SK-N-SH (cell line): ENCODE data around the gene ANKRD40.

Experiments
- NFIC ChIP-seq: IDR thresholded peaks from 2 replicates; pipeline ENCODE4 v1.4.0; 2012; ENCODE audit warnings: borderline replicate concordance
- TAF1 ChIP-seq: IDR thresholded peaks from 2 replicates; pipeline ENCODE4 v1.6.1; 2012; ENCODE audit warnings: low read depth, mild to moderate bottlenecking, low read length, moderate library complexity, borderline replicate concordance
- TF ChIP-seq, protein P1 (sequence below): IDR thresholded peaks from 2 replicates; pipeline ENCODE4 v1.4.0; 2012; ENCODE audit warnings: low read depth
- TF ChIP-seq, protein P2 (sequence below): fragments of 200-600 bp; sonication (generic); IDR thresholded peaks from 2 replicates; pipeline ENCODE4 v1.6.1; 2017; ENCODE audit warnings: antibody characterized with exemption, mild to moderate bottlenecking, moderate library complexity

DNA sequence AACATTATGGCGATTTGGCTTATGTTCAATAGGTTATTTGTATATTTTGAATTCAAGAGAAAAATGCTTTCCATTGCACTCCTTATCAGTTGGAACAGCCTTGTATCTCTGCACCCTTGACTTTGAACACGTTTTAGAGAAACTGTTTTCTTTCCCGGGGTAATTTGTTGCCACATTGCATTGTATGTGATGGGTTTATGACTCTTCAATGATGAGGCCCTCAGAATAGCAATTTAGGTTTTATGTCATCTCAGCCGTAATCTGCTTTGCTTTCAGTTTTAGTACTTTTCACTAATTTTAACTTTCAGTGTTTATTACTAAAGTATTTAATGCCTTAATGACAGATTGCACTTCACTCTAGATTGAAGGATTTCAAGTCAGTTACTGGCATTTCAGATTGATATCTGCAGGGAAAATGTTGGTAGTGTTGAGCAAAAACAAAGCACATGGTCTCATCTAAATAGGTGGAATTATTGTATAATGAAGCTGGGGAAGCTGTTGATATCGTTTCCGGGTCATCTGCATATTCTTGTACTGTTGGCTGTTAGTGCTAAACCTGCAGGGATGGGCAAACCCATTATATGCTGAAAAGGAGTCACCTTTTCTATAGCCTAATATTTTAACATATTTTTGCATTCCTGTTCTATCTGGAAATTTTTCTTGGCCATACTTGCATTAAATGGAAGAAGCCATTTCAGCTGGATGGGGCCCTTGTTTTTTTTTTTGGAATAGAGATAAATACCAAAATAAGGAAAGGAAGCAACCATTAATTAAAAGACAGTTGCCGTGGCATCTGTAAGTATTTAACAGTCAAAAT, 13.7 kb upstream of the ANKRD40 start:
- TF ChIP-seq, protein P1, sequence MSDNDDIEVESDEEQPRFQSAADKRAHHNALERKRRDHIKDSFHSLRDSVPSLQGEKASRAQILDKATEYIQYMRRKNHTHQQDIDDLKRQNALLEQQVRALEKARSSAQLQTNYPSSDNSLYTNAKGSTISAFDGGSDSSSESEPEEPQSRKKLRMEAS: no peak; the same call in 1 of the 2 replicates
- no peak for TF ChIP-seq TAF1
- TF ChIP-seq, protein P2, sequence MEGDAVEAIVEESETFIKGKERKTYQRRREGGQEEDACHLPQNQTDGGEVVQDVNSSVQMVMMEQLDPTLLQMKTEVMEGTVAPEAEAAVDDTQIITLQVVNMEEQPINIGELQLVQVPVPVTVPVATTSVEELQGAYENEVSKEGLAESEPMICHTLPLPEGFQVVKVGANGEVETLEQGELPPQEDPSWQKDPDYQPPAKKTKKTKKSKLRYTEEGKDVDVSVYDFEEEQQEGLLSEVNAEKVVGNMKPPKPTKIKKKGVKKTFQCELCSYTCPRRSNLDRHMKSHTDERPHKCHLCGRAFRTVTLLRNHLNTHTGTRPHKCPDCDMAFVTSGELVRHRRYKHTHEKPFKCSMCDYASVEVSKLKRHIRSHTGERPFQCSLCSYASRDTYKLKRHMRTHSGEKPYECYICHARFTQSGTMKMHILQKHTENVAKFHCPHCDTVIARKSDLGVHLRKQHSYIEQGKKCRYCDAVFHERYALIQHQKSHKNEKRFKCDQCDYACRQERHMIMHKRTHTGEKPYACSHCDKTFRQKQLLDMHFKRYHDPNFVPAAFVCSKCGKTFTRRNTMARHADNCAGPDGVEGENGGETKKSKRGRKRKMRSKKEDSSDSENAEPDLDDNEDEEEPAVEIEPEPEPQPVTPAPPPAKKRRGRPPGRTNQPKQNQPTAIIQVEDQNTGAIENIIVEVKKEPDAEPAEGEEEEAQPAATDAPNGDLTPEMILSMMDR: no peak
- no peak for TF ChIP-seq NFIC
